ENCODE measurements around the gene ATRAID.
"Not testable (repeated sequence)": the region's sequence is repeated elsewhere in the genome, so short reads cannot be mapped to it uniquely, and the experiment has no call there.

Gene ATRAID, protein sequence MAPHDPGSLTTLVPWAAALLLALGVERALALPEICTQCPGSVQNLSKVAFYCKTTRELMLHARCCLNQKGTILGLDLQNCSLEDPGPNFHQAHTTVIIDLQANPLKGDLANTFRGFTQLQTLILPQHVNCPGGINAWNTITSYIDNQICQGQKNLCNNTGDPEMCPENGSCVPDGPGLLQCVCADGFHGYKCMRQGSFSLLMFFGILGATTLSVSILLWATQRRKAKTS

DNA sequence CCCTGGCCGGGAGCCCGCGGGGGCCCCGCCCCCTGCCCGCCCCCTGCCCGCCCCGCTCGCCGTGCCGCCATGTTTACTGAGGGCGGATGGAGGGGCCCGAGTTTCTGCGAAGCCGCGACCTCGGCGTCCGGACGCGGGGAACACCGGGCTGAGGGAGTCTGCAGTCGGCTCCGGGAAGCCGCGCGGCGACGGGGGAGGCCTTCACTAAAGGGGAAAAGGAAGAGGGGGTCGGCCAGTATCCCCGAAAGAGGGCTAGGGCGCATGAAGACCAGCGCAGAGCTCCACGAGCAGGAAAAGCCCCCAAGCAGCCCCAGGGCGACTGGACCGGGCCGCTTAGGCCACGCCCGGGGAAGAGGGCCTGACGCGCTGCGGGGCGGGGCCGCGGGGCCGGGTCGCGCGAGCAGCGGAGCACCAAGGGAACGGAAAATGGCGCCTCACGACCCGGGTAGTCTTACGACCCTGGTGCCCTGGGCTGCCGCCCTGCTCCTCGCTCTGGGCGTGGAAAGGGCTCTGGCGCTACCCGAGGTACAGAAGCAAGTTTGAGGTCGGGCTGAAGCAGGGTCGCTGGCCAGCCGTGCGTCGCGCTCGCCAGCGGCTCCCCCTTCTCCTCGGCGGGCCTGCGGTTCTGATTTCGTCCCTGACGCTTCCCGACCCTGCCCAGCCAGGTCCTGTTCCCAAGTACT lies at the start of gene ATRAID, which contains the start of gene SLC5A6:
TSS of gene ATRAID (plus strand) at position 99 of the 683 bp plus-strand sequence. CDS start at position 427, 328 bp downstream.
TSS of gene SLC5A6 (minus strand) at position 326 of the 683 bp plus-strand sequence. CDS start 4,618 bp downstream, outside the sequence.
- DNase-seq, result peak; percentile 65

DNA sequence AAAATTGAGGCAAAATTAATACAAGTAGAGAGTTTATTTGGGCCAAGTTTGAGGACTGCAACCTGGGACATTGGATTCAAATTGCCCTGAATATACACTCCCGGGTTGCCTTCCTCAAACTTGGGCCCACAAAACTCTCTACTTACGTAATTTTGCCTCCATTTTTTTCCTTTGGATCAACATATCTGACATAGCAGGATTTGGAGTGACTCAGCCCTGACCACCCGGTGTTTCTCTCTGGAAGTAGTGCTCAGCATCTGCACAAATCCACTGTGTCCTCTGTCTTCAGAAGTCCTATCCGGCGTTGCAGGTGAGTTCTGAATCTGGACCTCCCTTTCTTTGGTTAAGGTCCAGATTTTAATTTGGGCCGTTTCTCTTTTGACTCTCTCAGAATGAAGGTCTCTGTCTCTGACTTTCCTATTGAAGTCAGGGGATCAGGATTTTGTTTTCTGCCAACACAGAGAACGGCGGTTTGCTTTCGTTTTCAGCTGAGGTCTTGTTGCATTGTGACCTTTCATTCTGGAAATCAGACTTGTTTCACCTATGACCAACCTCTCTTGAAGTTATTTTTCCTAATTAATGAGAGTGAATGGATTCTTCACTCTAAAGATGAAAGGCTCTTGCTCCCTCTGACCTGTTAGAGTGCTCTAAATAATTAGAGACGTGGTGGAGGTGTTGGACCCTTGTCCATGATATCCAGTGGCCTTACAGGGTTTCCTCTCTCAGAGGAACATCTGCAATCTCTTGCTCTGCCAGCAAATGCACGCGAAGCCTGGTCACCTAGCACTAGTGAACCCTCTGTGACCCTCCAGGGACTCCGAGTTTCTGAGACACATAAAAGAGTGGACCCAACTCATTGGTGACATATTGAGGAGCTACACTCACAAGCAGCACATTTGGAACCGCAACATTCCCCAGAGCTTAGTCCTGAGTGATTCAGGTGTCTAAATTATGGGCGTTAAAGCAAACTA lies 49.4 kb upstream of the ATRAID start:
- DNase-seq, result no peak

DNA sequence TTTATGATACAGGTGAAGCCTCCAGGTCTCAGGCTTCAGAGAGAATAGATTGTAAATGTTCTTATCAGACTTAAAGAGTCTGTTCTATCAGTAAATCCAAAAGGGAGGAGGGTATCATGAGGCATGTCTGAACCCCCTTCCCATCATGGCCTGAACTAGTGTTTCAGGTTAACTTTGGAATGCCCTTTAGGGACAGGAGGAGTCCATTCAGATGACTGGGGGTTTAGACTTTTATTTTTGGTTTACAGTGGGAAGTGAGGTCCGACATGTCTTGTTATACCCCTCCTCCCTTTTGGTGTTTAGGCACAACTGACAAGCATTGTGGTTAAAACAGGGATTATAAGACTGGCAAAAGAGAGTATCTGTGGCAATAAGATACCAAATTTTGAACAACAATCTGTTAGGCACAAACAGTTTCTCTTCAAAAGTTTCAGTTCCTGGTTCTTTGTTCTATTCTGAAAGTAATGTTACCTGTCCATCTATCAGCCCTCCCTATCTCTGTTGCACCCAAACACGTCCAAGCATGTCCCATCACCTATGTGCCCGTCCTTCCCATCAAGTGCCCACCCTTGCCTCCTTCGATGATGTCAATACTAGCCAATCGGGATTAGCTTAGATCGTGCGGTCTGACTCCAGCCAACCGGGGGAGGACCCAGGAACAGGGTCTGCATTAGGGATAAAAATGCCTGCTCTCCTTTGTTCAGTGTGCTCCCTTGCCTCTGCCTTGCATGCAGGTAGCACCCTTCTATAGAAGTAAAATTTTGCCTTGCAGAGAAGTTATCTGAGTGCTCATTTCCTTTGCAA lies 46.7 kb upstream of the ATRAID start:
- no peak for DNase-seq

DNA sequence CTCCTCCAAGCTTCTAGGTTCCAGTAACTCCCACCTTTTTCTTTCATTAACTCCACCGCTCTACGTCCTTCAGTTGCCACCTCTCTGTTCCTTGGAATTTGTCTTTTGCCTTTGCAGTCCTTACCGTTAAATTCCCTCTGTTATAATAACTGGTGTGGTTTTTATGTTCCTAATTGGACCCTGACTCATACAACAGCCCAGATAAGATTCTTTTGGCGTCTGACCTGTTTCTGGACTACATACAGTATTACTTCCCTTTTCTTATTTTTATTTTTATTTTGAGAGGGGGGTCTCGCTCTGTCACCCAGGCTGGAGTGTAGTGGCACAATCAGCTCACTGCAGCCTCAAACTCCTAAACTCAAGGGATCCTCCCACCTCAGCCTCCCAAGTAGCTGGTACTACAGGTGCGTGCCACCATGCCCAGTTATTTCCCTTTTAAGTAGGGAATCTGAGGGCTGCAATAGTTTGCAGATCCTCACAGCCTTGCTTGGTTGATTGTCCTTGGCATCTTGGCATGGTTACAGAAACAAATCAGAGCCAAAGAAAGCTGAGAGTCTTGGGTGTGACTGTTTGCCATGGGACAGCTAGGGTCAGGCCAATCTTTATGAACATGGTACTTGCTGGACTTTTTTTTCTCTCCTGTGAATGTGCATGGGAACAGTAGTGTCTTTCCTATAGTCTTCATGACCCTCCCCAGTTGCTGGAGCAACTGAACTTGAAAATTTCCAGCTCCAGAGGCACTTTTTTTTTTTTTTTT lies 41.1 kb upstream of the ATRAID start:
- no peak for DNase-seq

DNA sequence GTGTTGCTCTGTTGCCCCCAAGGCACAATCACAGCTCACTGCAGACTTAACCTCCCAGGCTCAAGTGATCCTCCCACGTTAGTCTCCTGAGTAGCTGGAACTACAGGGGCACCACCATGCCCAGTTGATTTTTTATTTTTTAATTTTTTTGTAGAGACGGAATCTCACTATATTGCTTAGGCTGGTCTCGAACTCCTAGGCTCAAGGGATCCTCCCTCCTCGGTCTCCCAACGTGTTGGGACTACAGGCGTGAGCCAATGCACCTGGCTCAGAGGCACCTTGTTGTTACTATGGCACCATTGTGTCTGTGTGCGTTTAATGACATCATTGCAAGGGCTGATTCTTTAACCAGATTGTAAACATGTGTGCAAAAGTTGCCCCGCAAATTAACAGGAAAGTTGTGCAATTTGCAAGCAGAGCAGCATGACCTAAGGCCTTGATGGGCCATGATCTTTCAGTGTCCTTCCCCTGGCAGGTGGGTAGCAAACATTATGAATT lies 40.4 kb upstream of the ATRAID start:
- no peak for DNase-seq

DNA sequence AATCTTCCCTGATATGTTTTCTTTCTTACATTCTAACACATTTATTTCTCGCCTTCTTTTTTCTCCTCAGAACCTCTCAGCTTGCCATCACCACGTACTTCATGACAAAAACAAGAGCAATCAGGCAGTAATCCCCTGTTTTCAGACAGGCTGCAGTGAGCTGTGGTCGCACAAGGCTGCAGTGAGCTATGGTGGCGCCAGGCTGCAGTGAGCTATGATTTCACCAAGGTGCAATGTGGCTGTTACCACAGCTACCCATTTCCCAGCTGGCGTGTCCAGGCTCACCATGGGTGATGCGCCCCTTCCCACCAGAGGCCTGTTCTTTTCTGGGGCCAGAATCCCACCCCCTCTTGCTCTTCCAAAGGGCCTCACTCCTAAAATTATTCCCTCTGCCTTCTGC lies 37.2 kb upstream of the ATRAID start:
- no peak for DNase-seq

DNA sequence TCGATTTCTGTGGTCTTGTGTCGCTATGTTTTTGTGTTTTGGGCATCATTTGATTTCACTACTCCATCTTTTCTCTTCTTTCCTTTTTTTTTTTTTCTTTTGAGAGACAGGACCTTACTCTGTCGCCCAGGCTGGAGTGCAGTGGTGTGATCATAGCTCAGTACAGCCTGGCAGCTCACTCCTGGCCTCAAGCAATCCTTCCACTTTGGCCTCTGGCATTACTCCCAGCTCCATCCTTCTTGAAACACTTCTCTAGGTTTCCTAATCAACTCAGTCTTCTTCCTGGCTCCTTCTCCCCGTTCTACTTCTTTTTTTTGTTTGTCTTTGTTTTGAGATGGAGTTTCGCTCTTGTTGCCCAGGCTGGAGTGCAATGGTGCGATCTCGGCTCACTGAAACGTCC lies 36.5 kb upstream of the ATRAID start:
- DNase-seq, result no peak

DNA sequence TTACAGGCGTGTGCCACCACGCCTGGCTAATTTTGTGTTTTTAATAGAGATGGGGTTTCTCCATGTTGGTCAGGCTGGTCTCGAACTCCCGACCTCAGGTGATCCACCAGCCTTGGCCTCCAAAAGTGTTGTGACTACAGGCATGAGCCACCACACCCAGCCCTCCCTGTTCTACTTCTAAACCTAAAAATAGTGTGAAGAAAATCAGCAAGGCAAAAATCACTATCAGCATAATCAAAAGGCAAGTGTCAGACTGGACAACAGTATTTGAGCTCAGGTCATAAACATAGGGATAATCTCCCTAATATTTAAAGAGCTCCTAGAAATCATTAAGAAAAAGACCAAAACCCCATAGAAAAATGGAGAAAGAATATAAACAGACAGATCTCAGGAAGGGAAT lies 36.1 kb upstream of the ATRAID start:
- DNase-seq, result not testable (repeated sequence)

DNA sequence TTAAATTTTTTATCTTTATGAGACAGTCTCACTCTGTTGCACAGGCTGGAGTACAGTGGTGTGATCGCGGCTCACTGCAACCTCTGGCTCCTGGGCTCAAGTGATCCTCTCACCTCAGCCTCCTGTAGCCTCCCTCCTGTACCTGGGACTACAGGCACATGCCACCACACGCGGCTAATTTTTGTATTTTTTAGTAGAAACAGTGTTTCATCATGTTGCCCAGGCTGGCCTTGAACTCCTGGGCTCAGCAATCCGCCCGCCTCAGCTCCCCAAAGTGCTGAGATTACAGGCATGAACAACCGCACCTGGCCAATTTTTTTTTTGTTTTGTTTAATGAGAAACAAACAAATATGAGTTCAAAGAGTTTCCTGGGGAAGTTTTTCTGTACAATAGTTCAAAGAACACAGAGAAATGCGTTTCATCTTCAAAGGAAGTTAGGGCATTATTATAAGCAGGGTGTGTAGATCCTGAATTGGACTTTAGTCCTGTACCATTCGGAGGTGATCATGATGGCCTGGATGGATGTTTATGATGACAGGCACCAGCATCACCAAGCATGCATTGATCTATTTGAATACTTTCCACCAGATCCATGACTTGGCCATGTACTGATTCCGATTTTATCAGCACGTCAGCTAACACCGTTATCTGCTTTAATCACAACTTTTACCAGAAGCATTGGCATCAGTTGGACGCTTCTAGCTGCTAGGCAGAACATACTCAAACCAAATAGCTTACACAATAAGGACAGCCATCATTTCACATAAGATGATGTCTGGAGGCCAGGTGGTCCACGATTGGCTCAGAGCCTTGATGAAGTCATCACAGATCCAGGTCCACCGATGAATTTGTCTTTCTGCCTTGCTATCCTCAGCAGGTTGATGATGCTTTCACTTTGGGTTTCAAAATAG lies 34.1 kb upstream of the ATRAID start:
- DNase-seq, result no peak

DNA sequence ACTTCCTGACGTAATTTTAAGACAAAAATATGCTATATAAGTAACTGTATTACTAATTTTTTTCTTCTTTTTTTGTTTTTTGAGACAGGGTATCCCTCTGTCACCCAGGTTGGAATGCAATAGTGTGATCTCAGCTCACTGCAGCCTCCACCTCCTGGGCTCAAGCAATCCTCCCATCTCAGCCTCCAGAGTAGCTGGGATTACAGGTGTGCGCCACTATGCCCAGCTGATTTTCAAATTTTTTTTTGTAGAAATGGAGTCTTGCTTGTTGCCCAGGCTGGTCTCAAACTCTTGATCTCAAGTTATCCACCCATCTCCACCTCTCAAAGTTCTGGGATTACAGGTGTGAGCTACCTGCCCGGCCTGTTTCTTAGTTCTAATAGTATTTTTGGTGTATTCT lies 33.4 kb upstream of the ATRAID start:
- DNase-seq, result no peak

DNA sequence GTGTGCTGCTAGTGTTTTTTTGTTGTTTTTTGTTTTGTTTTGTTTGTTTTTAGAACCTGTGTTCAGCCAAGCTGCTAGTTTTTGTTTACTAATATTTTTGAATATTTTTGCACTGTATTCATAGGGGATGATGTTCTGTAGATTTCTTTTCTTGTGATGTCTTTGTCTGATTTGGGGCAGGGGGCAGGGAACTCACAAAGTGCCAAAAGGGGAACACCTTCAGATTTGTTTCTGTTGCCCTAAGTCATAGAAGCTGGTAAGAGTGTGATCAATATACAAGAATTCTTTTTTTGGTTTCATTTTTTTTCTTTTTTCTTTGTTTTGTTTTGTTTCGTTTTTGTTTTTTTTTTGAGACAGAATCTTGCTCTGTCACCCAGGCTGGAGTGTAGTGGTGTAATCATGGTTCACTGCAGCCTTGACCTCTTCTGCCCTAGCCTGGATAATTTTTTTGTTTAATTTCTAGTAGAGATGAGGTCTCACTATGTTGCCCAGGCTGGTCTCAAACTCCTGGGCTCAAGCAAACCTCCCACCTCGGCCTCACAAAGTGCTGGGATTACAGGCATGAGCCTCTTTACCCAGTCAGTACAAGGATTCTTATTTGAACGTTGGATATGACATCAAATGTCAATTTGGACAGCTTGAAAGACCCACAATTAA lies 32.4 kb upstream of the ATRAID start:
- no peak for DNase-seq

DNA sequence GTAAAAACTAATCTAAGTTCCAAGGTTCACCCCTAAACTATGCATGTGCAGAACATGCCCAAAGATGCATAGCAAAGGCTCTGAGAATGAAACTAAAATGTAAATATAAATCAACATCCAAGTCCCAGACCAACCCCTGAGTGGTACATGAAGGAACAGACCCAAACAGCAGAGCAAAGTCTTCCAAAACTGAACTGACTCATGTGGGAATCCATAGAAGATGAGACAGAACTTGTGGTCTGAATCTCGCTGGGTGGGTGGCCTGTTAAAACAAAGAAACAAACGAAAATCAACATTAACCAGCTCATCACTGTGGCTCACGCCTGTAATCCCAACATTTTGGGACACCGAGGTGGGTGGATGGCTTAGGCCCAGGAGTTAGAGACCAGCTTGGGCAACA lies 29.5 kb upstream of the ATRAID start:
- DNase-seq, result no peak

DNA sequence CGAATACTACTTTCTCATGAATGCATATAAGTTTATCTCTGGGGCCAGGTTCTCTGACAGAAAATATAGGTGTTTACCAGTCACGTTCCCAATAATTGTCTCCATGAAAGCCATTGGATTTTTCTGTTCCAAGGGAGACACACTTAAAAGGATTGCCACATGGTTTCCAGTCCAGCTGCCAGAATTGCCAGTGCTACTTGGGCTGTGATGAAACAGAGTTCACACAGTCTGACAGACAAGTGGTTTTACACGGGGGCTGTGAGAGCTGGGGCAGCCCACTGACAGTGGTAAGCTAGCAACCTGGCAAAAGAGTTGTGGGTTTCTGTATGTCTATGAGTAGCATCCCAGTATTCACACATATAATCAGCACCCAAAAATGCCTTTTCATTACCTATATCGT lies 27.7 kb upstream of the ATRAID start:
- peak; percentile 31 for DNase-seq

DNA sequence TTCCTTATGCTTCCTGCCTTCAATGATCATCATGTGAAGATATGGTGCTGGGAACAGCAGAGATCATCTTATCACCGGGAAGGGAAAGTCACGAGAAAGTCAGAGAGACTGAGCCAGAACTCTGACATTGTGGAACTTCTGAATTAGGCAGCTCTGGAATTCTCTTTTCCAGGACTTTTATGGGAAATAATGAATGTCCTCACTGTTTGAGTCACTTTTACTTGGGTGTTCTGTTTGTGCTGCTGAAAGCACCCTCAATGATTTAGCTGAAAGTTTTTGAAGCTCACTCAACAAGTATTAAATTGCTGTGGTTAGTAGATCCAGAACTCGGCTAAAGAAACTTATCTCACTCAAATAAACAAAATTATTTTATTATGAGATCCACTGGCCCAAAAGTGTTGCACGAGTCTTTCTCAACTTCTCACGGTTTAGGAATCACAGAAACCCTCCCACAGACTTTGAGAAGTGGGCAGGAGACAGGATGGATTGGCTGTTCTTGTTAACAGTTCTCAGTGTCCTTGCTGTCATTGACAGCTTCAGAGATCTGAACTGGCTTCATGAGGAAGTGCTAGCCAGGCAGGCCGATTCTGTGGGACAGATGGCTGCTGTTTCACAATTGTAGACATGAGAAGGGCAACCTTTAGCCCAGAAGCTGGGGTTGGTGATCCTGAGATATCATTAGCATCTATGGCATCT lies 26.4 kb upstream of the ATRAID start:
- peak; percentile 68 for DNase-seq

DNA sequence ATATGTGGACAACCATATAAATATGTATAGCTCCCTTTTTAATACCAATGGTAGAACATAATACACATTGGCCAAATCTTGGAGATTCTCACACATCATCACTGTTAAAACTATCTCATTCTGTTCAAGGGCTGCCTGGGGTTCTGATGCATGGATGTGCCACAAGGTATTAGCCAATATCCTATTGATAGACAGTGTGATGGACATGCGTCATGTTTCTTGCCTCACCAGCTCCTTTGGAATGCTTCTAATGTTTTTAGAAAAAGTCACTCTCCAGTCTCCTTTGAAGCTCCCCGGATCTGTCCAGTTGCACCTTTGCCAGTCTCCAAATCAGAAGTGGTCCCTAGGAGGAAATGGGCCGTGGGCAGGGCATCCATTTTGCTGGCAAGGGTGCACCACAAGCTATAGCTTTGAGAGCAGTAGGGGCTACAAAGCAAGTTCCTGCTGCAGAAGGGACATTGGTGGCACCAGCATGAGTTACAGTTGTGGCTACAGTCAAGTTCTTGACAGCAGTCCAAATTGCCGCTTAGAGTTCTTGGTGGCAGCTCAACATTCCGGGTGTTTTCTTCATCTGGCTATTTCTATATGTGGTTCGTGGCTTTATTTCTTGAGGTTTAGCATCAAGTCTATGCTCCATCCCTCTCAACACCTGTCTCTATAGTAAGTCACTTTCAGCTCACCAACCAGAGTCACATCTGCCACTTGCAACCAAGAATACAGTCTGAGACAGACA lies 25.1 kb upstream of the ATRAID start:
- no peak for DNase-seq

DNA sequence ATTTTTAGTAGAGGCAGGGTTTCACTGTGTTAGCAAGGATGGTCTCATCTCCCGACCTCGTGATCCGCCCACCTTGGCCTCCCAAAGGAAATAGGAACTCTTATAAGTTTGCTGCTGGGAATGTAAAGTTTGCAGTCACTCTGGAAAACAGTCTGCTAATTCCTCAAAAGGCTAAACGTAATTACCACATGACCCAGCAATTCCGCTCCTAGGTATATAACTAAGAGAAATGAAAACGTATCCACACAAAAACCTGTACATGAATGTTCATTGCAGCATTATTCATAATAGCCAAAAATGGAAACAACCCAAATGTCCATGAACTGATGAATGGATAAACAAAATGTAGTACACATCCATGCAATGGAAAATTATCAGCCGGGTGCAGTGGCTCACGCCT lies 21.9 kb upstream of the ATRAID start:
- no peak for DNase-seq

DNA sequence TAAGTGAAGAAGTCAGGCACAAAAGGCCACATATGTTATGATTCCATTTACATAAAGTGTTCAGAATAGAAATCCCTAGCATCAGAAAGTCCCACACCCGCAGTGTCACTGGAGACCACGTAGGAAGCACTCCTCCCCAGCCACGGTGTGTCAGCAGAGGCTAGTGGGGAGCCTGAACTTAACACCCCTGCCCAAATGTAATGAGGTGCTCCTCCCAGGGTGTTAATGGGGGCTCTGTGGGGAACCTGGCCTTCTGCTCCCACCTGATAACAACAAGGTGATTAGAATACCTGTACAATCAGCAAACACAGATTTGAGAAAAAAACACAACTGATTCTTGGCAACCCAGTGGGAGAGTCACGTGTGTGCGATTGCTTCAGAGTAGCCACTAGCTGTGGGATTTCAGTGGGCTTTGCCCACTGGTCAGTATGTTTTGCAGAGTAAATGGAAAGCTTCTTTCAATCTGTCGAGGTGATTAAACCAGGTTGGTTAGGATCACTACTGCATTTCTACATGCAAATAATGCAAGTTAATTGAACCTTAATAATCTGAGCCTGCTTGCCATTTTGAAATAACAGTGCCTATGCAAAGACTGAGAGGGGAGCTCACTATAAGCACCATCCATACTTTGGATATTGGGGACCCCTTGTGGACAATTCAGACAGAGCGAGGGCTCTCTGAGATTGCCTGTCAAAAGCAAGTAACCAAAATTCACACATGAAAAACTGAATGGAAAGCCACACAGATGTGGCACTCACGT lies 20.6 kb upstream of the ATRAID start:
- peak; percentile 51 for DNase-seq
